T-helper 1 cell treated with Interleukin-12 subunit alpha and Interleukin-12 subunit beta and Interleukin-4 antibody, amounts not matched to agents 30 ng/mL and 1 ng/mL, for 36 hours (primary cell): ENCODE measurements around the gene AK4. TPM values are rescaled to one million over a fixed set of nuclear protein-coding genes. Genes with fewer than 3 reads are reported as not detected.

Experiments
- intact Hi-C: fragments of 100-400 bp; cut with micrococcal nuclease; formaldehyde crosslinking; loops from one replicate; pipeline ENCODE4 v1.15.1; 2024
- total RNA-seq: library from RNA; stranded (reverse); gene quantifications from 2 replicates; pipeline ENCODE4 v1.2.3, GENCODE V29; 2022

The AK4 gene
- total RNA-seq, 1 donor from 2014 or later: 56.5 TPM

- intact Hi-C loops: loop anchor here (5.0 kb wide), 3 partner anchors 384 to 1209 kb away; no protein-coding TSS in a partner anchor
Observed at GRCh38 chr1:65238010-65238409, 90.0 kb downstream of the AK4 start.

DNA sequence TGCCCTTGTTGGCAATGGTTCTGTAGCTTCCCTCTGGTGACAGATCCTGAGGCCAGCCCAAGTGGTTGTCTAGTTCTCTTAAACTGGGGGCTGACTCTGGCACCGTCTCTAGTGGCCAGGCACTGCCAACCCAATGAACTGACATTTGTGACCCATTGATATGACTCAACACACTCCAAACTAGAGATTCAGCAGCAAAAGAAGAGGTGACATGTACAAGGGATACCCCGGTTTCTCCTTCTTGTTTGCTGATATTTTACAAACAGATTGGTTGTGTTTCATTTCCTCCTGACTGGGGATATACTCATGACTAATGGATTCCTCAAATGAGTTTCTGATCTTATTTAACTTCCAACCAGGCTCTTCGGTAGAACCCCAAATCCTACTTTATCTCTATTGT is 95.5 kb downstream of the AK4 start:
- intact Hi-C loops: no loop called here

- intact Hi-C loops: no loop called here
Observed at GRCh38 chr1:65245295-65245694, 97.3 kb downstream of the AK4 start.

DNA sequence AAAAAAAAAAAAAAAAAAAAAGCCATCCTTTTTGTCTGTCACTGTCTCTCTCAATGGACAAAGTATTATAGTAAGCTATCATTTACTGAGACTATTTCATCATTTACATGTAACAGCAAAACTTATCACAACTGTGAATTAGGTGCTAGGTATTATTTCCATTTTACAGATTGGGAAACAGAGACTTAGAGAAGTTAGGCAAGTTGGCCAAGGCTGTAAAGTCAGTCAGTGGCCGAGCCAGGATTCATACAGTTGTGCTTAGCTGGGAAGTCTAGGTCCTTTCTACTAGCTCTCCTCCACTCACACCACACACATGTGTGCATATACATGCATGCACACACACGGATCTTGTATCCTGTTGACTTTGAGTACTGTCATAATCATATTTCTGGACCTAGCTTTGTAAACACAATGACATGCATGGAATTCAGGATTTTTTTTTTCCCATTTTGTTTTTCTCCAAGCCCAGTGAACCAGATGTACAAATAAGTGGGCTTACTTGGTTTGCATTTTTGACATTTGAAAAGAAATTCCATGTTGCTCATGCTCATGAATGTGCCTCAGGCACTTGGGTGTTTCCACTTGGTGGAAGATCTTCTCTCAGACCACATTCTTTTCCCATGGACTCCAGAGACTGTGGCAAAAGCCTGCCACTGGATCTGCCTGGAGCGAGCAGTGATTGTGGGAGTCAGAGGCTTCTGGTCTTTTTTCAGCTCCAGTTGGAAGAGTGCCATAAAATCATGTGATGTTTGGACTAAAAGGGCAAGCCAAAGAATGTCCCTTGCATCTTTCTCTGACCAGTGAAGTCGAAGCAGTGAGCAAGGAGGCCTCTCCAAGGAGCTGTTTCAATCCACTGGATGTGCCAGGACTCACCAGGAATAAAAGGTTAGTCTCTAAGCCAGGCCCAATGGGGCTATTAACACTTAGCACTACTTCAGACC is 99.7 kb downstream of the AK4 start:
- intact Hi-C loops: no loop called here

GRCh38 chr1:65250826-65251225 is 102.8 kb downstream of the AK4 start:
- intact Hi-C loops: loop anchor here (10.0 kb wide), 1 partner anchor 1674 kb away; the partner anchor contains the start of genes DNAI4 and MIER1

- intact Hi-C loops: loop anchor here (1.0 to 10.0 kb wide), 11 partner anchors 11 to 1671 kb away; partner anchors contain the start of genes DNAI4, JAK1, LEPR and LEPROT
Observed at GRCh38 chr1:65253800-65254319, 105.9 kb downstream of the AK4 start.

GRCh38 chr1:65254320-65255034 is 106.5 kb downstream of the AK4 start:
- intact Hi-C loops: loop anchor here (1.0 to 10.0 kb wide), 12 partner anchors 11 to 1670 kb away; partner anchors contain the start of genes DNAI4, JAK1, LEPR and LEPROT

GRCh38 chr1:65255035-65255655 is 107.1 kb downstream of the AK4 start:
- intact Hi-C loops: loop anchor here (2.0 to 10.0 kb wide), 4 partner anchors 138 to 1670 kb away; partner anchors contain the start of genes DNAI4 and MIER1

DNA sequence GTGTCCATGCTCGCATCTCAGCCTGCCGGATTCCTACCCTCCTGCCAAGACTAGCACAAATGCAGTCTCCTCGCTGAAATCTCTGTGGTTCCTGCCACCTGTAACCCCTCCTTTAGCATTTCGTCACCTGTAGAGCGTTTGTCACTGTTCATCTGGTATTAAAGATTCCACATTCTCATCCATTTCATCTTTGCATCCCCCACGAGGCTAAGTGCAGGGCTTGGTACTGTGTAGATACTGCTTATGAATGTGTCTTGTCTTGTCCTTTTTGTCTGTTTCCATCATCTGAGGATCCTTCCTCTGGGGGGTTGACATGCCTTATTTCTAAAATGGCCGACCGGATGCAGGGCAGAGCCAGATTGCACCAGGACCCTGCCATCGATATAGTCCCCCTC is 107.7 kb downstream of the AK4 start:
- intact Hi-C loops: loop anchor here (2.0 to 10.0 kb wide), 4 partner anchors 137 to 1669 kb away; partner anchors contain the start of genes DNAI4 and MIER1

GRCh38 chr1:65256860-65257708 is 109.1 kb downstream of the AK4 start:
- intact Hi-C loops: loop anchor here (5.0 to 10.0 kb wide), 2 partner anchors 1190 to 1668 kb away; partner anchors contain the start of genes DNAI4 and MIER1

GRCh38 chr1:65258106-65258505 is 110.1 kb downstream of the AK4 start:
- intact Hi-C loops: loop anchor here (5.0 to 10.0 kb wide), 2 partner anchors 1189 to 1667 kb away; partner anchors contain the start of genes DNAI4 and MIER1

DNA sequence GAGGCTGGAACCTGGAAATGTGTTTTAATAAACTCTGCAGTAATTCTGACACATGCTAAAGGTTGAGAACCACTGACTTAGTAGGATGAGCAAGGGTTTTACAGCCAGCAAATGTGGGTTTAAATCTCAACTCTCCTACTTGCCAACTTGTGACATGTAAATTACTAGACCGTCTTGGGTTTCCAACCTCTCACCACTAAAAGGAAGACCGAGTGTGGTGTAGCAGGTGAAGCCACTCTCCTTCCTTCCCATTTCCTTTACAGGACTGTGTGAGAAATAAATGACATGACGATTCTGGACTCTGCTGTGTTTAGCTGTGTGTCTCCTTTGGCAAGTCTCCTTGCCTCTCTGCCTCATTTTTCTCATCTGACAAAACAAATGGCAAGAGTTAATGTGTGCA is 111.8 kb downstream of the AK4 start:
- intact Hi-C loops: loop anchor here (5.0 to 10.0 kb wide), 3 partner anchors 1115 to 1665 kb away; partner anchors contain the start of genes DNAI4 and MIER1

DNA sequence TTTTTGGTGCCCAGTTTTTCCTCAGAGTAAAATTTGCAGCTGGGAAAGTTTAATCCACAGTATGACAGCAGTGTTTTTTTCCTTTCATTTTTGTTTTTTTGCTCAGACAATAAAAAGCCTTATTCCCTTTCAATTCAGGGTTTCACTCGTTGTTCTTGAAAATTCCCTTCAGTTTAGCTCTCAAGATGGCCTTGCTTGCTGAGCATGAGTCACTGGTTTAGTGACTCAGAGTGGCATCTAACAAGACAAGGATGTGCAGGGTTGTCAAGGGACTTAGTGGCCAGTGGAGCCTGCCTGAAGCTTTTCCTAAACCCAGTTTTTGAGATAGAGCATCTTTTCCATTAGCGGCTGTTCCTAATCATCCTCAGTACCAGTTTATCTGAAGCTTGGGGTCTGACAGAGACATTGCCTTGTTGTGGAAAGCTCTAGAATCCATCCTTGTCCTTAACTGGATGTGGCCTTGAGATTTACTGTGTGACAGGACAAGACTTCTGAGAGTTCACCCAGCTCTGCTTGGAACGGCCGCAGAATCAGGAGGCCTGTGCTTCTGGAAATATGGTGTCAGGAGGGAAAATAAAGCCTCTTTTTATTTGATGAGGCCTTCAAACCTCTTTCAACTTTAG is 113.0 kb downstream of the AK4 start:
- intact Hi-C loops: loop anchor here (10.0 kb wide), 1 partner anchor 1114 kb away; no protein-coding TSS in a partner anchor

GRCh38 chr1:65263286-65263685 is 115.3 kb downstream of the AK4 start:
- intact Hi-C loops: loop anchor here (10.0 kb wide), 1 partner anchor 1112 kb away; no protein-coding TSS in a partner anchor

DNA sequence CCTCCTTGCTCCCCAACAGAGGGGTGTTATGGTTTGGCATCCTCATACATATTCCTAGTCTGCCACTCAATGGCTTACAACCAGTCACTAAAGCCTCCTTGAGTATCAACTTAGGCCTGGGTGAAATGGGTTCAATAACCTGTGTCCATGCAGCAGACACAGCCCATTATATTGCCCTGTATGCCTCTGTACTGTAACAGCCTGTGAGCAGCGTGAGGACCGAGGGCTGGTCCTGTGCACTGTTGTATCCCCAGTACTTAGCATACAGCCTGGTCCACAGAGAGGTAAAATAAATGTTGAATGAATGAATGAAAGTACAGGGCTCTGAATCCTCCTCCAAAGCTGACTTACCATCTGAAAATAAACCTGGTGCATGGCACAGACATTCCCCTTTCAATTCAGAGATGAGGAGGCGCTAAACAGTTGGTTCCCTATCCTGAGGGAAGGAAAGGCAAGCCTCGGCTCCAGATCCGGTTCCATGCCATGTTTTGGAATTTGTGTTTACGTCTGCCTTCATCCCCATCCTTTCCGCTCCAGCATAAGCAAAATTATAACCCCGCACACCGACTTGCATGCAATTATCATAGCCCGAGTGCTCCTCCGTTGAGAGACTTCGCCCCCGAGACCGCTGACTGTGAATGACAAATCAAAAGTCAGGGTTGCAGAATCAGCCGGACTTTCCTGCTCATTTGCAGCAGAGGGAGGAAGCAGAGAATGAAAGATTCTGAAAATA is 116.4 kb downstream of the AK4 start:
- intact Hi-C loops: loop anchor here (10.0 kb wide), 1 partner anchor 1110 kb away; no protein-coding TSS in a partner anchor

DNA sequence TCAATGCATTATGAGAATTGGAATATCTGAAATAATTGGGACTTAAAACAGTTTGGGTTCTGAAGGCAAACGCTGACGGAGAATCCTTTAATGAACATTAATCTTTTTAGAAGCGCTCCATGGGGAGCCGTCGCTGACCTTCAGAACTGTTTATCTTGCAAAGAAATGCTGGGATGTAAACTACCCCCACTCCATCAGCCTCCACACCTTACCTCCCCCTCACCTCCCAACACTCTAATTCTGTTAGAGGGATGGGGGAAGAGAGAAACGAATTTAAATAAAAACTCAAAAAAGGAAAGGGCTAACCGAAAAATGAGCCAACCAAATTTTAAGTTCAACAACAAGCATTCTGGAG is 117.3 kb downstream of the AK4 start:
- intact Hi-C loops: loop anchor here (1.0 to 10.0 kb wide), 3 partner anchors 11 to 1110 kb away; partner anchors contain the start of genes LEPR and LEPROT

- intact Hi-C loops: loop anchor here (1.0 to 10.0 kb wide), 4 partner anchors 12 to 1109 kb away; partner anchors contain the start of genes DNAJC6, LEPR and LEPROT
Observed at GRCh38 chr1:65265651-65266351, 117.8 kb downstream of the AK4 start.
